VCaP (cell line): ENCODE data around the gene UGGT1.
A peak's percentile ranks its signal among the peaks of the same experiment; 100 is the strongest.

Experiments used
- H3K27ac ChIP-seq: fragments of 450-650 bp; 2 replicates; pipeline ENCODE4 v1.5.1; 2017
- CTCF ChIP-seq: fragments of 450-650 bp; conservative IDR thresholded peaks from 2 replicates; pipeline ENCODE4 v1.5.1; 2017; ENCODE audit warnings: mild to moderate bottlenecking, moderate library complexity

The UGGT1 gene

GRCh38 chr2:128086244-128086643 is 4.8 kb upstream of the UGGT1 start:
- H3K27ac ChIP-seq, result no peak overlapping the region
- TF ChIP-seq CTCF, result no peak

GRCh38 chr2:128090575-128090944 is 440 bp upstream of the UGGT1 start:
- no peak for TF ChIP-seq CTCF
- H3K27ac ChIP-seq, result peak overlapping the region; percentile 76

GRCh38 chr2:128091726-128092080 is 703 bp downstream of the UGGT1 start:
- no peak for TF ChIP-seq CTCF
- H3K27ac ChIP-seq, result peak overlapping the region; percentile 76

- TF ChIP-seq CTCF, result no peak
- H3K27ac ChIP-seq, result no peak overlapping the region; the same call in 1 of the 2 replicates
These were observed 1.7 kb downstream of the UGGT1 start for GRCh38 chr2:128092656-128093055.

GRCh38 chr2:128093762-128094161 is 2.8 kb downstream of the UGGT1 start:
- H3K27ac ChIP-seq, result no peak overlapping the region
- no peak for TF ChIP-seq CTCF

- TF ChIP-seq CTCF, result no peak
- H3K27ac ChIP-seq, result no peak overlapping the region
These were observed 4.2 kb downstream of the UGGT1 start for GRCh38 chr2:128095201-128095600.

- H3K27ac ChIP-seq, result no peak overlapping the region
- no peak for TF ChIP-seq CTCF
These were observed 12.4 kb downstream of the UGGT1 start for GRCh38 chr2:128103407-128103806.

- H3K27ac ChIP-seq, result no peak overlapping the region
- TF ChIP-seq CTCF, result no peak
These were observed 14.1 kb downstream of the UGGT1 start for GRCh38 chr2:128105072-128105471.
